A673 (cell line): ENCODE results near the gene NRG3. TPM values are rescaled to one million over a fixed set of nuclear protein-coding genes. Genes with fewer than 3 reads are reported as not detected.

Source experiments
- BruUV-seq: library from RNA; stranded (reverse); fragments of 400-500 nt; replicated peaks from 2 replicates; lab custom pipeline; 2021; lab: Mats Ljungman, UMichigan
- CTCF ChIA-PET: fragments of 300-600 bp; sonication (Branson Sonifier 250); formaldehyde crosslinking; loops from one replicate; lab custom pipeline; 2022; ENCODE audit warnings: antibody characterized with exemption; lab: Charles Lee
- POLR2A ChIA-PET: fragments of 300-600 bp; sonication (Branson Sonifier 250); formaldehyde crosslinking; loops from one replicate; lab custom pipeline; 2022; ENCODE audit warnings: antibody characterized with exemption; ENCODE audit not compliant: low non-redundant PET; lab: Charles Lee
- DNase-seq: peaks from one replicate; pipeline ENCODE4 v3.0.0-alpha.2; 2015; ENCODE audit warnings: low spot score
- H3K27ac ChIP-seq: fragments of 200-600 bp; sonication (generic); 2 replicates; pipeline ENCODE4 v1.5.1; 2016; ENCODE audit warnings: mixed run types, low read depth, mild to moderate bottlenecking, mixed read lengths, antibody characterized with exemption, low read length; ENCODE audit not compliant: poor library complexity, severe bottlenecking
- H3K27me3 ChIP-seq: fragments of 200-600 bp; sonication (generic); replicated peaks from 2 replicates; pipeline ENCODE4 v1.6.1; 2017; ENCODE audit warnings: mixed run types, low read depth, mild to moderate bottlenecking, mixed read lengths, antibody characterized with exemption, low read length; ENCODE audit not compliant: insufficient read depth, poor library complexity
- H3K36me3 ChIP-seq: fragments of 200-600 bp; sonication (generic); 2 replicates; pipeline ENCODE4 v1.6.1; 2016; ENCODE audit warnings: mixed run types, mild to moderate bottlenecking, mixed read lengths, antibody characterized with exemption, low read length; ENCODE audit not compliant: insufficient read depth, poor library complexity, severe bottlenecking
- H3K4me1 ChIP-seq: fragments of 200-600 bp; sonication (generic); 2 replicates; pipeline ENCODE4 v1.6.1; 2017; ENCODE audit warnings: mixed run types, mild to moderate bottlenecking, mixed read lengths, antibody characterized with exemption, low read length; ENCODE audit not compliant: insufficient read depth, poor library complexity, severe bottlenecking
- H3K4me3 ChIP-seq: fragments of 200-600 bp; sonication (generic); 2 replicates; pipeline ENCODE4 v1.5.1; 2016; ENCODE audit warnings: low read depth, mixed run types, mild to moderate bottlenecking, mixed read lengths, low read length; ENCODE audit not compliant: poor library complexity, severe bottlenecking
- H3K9me3 ChIP-seq: fragments of 200-600 bp; sonication (generic); 2 replicates; pipeline ENCODE4 v1.6.1; 2016; ENCODE audit warnings: mixed run types, low read depth, mild to moderate bottlenecking, mixed read lengths, antibody characterized with exemption, low read length; ENCODE audit not compliant: poor library complexity, severe bottlenecking
- CTCF ChIP-seq: fragments of 300-800, 200-600 bp; sonication (generic); conservative IDR thresholded peaks from 2 replicates; pipeline ENCODE4 v1.5.1; 2017; ENCODE audit warnings: low read depth, mild to moderate bottlenecking, antibody characterized with exemption, low read length, moderate library complexity, mixed read lengths
- EZH2 ChIP-seq: fragments of 200-600 bp; sonication (generic); IDR thresholded peaks from 2 replicates; pipeline ENCODE4 v1.6.1; 2017; ENCODE audit warnings: borderline replicate concordance, low read depth, mild to moderate bottlenecking, mixed read lengths, antibody characterized with exemption, low read length; ENCODE audit not compliant: poor library complexity, severe bottlenecking
- intact Hi-C: fragments of 100-400 bp; cut with micrococcal nuclease; formaldehyde crosslinking; loops from one replicate; pipeline ENCODE4 v1.10.0; 2022; ENCODE audit not compliant: unreplicated experiment
- total RNA-seq: library from RNA; stranded (reverse); gene quantifications from 2 replicates; pipeline ENCODE4 v1.2.3, GENCODE V29; 2021

NRG3 gene
- total RNA-seq, 1 experiment from 2014 or later = not detected

GRCh38 chr10:82072124-82072523 is 197.1 kb downstream of the NRG3 start:
- no peaks in the 10 kb centered on the region for H3K36me3 ChIP-seq
- no peaks in the 10 kb centered on the region for H3K27me3 ChIP-seq
- peaks cover 8% of the 10 kb centered on the region for H3K9me3 ChIP-seq
- ChIA-PET POLR2A (no interaction called here), CTCF (no interaction called here)
- BruUV-seq = no TSS peak
- H3K4me1 ChIP-seq = no peaks in the 10 kb centered on the region
- H3K27ac ChIP-seq = no peak overlapping the region
- no peak for DNase-seq
- intact Hi-C loops = no loop called here
- no peak for TF ChIP-seq EZH2
- no peak for TF ChIP-seq CTCF
- H3K4me3 ChIP-seq = no peak overlapping the region

GRCh38 chr10:82075605-82076004 is 200.6 kb downstream of the NRG3 start:
- Histone ChIP-seq H3K36me3 (no peaks in the 10 kb centered on the region), H3K4me1 (no peaks in the 10 kb centered on the region), H3K4me3 (no peak overlapping the region), H3K9me3 (peaks cover 1% of the 10 kb centered on the region), H3K27me3 (no peaks in the 10 kb centered on the region), H3K27ac (no peak overlapping the region)
- no peak for TF ChIP-seq EZH2
- no peak for TF ChIP-seq CTCF
- POLR2A ChIA-PET = no interaction called here
- CTCF ChIA-PET = no interaction called here
- no peak for DNase-seq
- intact Hi-C loops = no loop called here
- no TSS peak for BruUV-seq

- no peaks in the 10 kb centered on the region for H3K36me3 ChIP-seq
- DNase-seq = no peak
- no TSS peak for BruUV-seq
- peaks cover 10% of the 10 kb centered on the region for H3K9me3 ChIP-seq
- ChIA-PET POLR2A (no interaction called here), CTCF (no interaction called here)
- H3K27me3 ChIP-seq = no peaks in the 10 kb centered on the region
- intact Hi-C loops = no loop called here
- no peaks in the 10 kb centered on the region for H3K4me1 ChIP-seq
- TF ChIP-seq EZH2 (no peak), CTCF (no peak)
- no peak overlapping the region for H3K4me3 ChIP-seq
- no peak overlapping the region for H3K27ac ChIP-seq
These were observed 209.5 kb downstream of the NRG3 start for GRCh38 chr10:82084496-82084895.
